ENCODE results near the gene COMMD6.

Gene COMMD6

DNA sequence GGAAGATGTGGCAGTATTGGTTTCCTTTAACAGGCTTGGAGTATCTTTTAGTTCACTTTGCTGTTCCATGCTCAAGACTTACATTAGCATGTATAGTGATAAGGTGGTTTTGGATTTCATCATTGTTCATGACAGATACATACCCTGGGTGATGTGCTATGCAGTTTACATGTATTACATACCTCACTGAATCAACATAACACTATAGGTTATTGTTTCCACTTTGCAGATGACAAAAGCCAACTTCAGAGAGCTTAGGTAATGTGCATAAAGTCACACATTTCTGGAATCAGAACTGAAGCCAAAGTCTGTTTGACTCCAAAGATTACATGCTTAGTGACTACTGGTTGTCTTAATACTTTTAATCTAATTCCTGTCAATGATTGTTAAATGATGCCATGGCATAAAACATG, 7.1 kb downstream of the COMMD6 start:
- DNase-seq (ENCODE audit: low read depth in 2 of 2): no peak

GRCh38 chr13:75521956-75522355, 15.7 kb downstream of the COMMD6 start:
- DNase-seq (ENCODE audit: low read depth in 2 of 2): no peak

DNA sequence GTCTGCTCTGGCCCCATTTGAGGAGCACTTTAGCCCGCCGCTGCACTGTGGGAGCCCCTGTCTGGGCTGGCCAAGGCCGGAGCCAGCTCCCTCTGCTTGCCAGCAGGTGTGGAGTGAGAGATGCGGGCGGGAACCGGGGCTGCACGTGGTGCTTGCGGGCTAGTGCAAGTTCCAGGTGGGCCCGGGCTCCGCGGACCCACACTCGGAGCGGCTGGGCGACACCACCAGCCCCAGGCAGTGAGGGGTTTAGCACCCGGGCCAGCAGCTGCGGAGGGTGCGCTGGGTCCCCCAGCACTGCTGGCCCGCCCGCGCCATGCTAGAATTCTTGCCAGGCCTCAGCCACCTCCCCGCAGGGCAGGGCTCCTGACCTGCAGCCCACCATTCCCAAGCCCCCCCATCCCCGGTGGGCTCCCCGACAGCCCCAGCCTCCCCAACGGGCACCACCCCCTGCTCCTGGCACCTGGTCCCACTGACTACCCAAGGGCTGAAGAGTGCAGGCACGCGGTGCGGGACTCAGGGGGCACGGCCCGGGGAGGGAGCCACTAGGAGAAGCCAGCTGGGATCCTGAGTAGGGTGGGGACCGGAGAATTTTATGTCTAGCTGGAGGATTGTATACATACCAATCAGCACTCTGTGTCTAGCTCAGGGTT, 19.1 kb downstream of the COMMD6 start:
- no peak for DNase-seq (ENCODE audit: low read depth in 2 of 2)

DNA sequence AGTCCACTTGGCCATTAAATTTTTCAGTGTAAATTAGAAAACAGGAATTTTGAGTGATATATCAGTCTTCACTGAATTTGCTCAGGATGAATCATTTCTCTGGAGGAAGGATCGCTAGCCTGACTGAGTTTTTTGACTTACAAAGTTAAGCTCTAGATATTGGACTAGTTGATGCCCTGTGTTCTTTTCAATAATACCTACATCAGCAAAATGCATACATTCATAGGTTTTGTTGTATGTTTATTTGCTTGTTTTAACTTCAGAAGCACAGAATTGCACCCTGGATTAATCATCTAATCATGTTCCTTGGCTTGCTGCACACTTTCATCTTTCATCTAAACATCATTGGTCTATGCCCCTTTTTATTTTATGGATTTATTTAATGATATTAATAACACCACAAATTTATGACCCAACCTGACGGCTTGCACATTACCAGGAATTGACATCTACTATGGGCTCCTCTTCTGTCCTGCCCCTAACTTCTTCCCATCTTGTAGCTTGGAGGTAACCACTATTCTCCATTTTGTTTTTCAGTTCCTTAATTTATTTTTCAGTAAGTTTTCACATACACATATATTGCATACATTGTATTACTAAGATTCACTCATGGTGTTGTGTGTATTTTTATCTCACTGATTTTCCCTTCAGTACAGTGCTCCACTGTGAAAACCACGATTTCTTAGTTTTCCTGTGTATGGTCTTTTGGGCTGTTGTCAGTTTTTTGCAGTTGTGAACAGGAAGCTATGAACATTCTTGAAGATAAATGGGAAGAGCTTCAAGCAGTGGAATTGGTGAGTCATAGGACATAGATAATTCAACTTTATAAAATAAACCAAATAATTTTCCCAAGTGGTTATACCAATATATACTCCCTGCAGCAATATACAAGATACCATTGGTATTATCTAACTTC, 23.3 kb downstream of the COMMD6 start:
- DNase-seq (ENCODE audit: low read depth in 2 of 2): no peak

GRCh38 chr13:75513271-75513670, 24.4 kb downstream of the COMMD6 start:
- no peak for DNase-seq (ENCODE audit: low read depth in 2 of 2)

GRCh38 chr13:75512253-75512652, 25.4 kb downstream of the COMMD6 start:
- no peak for DNase-seq (ENCODE audit: low read depth in 2 of 2)

GRCh38 chr13:75511051-75511625, 26.5 kb downstream of the COMMD6 start:
- no peak for DNase-seq (ENCODE audit: low read depth in 2 of 2)

- DNase-seq (ENCODE audit: low read depth in 2 of 2): no peak
Measured at GRCh38 chr13:75508002-75508548, 29.6 kb downstream of the COMMD6 start.

GRCh38 chr13:75507027-75508001, 30.3 kb downstream of the COMMD6 start:
- no peak for DNase-seq (ENCODE audit: low read depth in 2 of 2)

- no peak for DNase-seq (ENCODE audit: low read depth in 2 of 2)
Measured at GRCh38 chr13:75506018-75506417, 31.6 kb downstream of the COMMD6 start.

- DNase-seq (ENCODE audit: low read depth in 2 of 2): no peak
Measured at GRCh38 chr13:75505327-75505726, 32.3 kb downstream of the COMMD6 start.

- DNase-seq (ENCODE audit: low read depth in 2 of 2): no peak
Measured at GRCh38 chr13:75495938-75496337, 41.7 kb downstream of the COMMD6 start.

- DNase-seq (ENCODE audit: low read depth in 2 of 2): no peak
Measured at GRCh38 chr13:75494491-75494890, 43.1 kb downstream of the COMMD6 start.

GRCh38 chr13:75493156-75493555, 44.5 kb downstream of the COMMD6 start:
- no peak for DNase-seq (ENCODE audit: low read depth in 2 of 2)

- no peak for DNase-seq (ENCODE audit: low read depth in 2 of 2)
Measured at GRCh38 chr13:75492389-75492788, 45.3 kb downstream of the COMMD6 start.

- no peak for DNase-seq (ENCODE audit: low read depth in 2 of 2)
Measured at GRCh38 chr13:75491376-75491775, 46.3 kb downstream of the COMMD6 start.

GRCh38 chr13:75489502-75490263, 48.0 kb downstream of the COMMD6 start:
- no peak for DNase-seq (ENCODE audit: low read depth in 2 of 2)

- no peak for DNase-seq (ENCODE audit: low read depth in 2 of 2)
Measured at GRCh38 chr13:75486146-75487062, 51.2 kb downstream of the COMMD6 start.

DNA sequence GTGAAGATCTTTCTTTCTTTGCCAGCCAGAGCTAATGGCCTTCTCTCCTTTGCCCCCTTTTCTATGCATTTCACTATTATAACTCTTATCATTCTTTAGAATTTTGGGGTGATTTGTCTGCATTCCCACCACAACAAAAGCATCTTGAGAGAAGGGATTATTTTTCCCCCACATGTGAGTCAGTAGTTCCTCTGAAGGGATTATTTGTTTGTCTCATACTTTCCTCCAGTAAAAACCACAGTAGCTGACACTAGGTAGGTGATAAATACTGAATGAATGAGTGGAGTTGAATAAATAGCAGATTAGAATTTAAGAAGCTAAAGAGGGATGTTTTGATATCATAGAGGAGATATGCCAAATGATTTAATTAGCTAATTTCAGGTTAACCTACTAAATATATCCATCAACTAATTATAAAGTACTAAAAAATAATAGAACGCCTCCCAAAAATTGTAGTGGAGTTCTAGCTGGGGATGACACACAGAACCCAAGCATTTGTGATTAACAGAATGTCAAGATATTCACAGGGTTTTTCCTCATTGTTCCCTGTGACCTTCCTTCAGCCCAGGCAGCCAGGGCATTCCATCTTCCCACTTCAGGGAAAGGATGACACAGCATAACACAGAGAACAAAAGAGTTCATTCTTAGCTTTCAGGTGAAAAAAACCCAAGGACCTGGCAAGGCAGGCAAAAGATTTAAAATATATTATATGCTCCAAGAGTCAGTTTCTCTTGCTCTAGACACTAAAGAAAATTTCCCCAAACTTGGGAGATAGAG, 52.2 kb downstream of the COMMD6 start:
- DNase-seq (ENCODE audit: low read depth in 2 of 2): no peak
